ENCODE data around the gene PARP2.
A peak's percentile ranks its signal among the peaks of the same experiment; 100 is the strongest.
"Not testable (repeated sequence)": the region's sequence is repeated elsewhere in the genome, so short reads cannot be mapped to it uniquely, and the experiment has no call there.

The PARP2 gene

GRCh38 chr14:20343092-20343861 lies at the start of gene PARP2:
Gene PARP2, plus strand, starts transcription at chr14:20343635. Its CDS starts 7 bp downstream, at chr14:20343642.
- DNase-seq, result peak; percentile 100

GRCh38 chr14:20294636-20295035 lies 48.8 kb upstream of the PARP2 start:
- DNase-seq, result no peak

- no peak for DNase-seq
Observed at GRCh38 chr14:20295067-20295466, 48.4 kb upstream of the PARP2 start.

GRCh38 chr14:20302042-20302755 lies 41.2 kb upstream of the PARP2 start:
- no peak for DNase-seq

- DNase-seq, result peak; percentile 54 to 78
Observed at GRCh38 chr14:20305265-20306078, 38.0 kb upstream of the PARP2 start, which contains the start of gene TTC5. Gene TTC5, minus strand, starts transcription at chr14:20305951. Its CDS starts 14 bp downstream, at chr14:20305937.

GRCh38 chr14:20306079-20306423 lies 37.4 kb upstream of the PARP2 start:
- no peak for DNase-seq

GRCh38 chr14:20314026-20314425 lies 29.4 kb upstream of the PARP2 start:
- no peak for DNase-seq

- no peak for DNase-seq
Observed at GRCh38 chr14:20317720-20318119, 25.7 kb upstream of the PARP2 start.

GRCh38 chr14:20327005-20327869 lies 16.2 kb upstream of the PARP2 start:
- peak in 1 of 2 experiments; percentile 55 for DNase-seq

- no peak for DNase-seq
Observed at GRCh38 chr14:20328705-20329104, 14.7 kb upstream of the PARP2 start.

GRCh38 chr14:20329355-20329754 lies 14.1 kb upstream of the PARP2 start:
- DNase-seq, result no peak

GRCh38 chr14:20331053-20331613 lies 12.3 kb upstream of the PARP2 start:
- no peak for DNase-seq

- DNase-seq, result no peak
Observed at GRCh38 chr14:20332431-20332787, 11.0 kb upstream of the PARP2 start.

- DNase-seq, result peak; percentile 71 to 73
Observed at GRCh38 chr14:20332788-20333493, 10.5 kb upstream of the PARP2 start, which contains the start of gene CCNB1IP1. Gene CCNB1IP1, minus strand, starts transcription at chr14:20333279. Its CDS starts 16,756 bp downstream, at chr14:20316523.

GRCh38 chr14:20333494-20333841 lies 10.0 kb upstream of the PARP2 start:
- DNase-seq, result no peak

- no peak for DNase-seq
Observed at GRCh38 chr14:20334017-20334416, 9.4 kb upstream of the PARP2 start.

GRCh38 chr14:20341032-20341431 lies 2.4 kb upstream of the PARP2 start:
- not testable (repeated sequence) for DNase-seq

- DNase-seq, result no peak
Observed at GRCh38 chr14:20341646-20342045, 1.8 kb upstream of the PARP2 start.

GRCh38 chr14:20343862-20344220 lies 406 bp downstream of the PARP2 start:
- peak in 1 of 2 experiments; percentile 21 for DNase-seq

GRCh38 chr14:20345366-20345765 lies 1.9 kb downstream of the PARP2 start:
- no peak for DNase-seq

GRCh38 chr14:20346713-20347112 lies 3.3 kb downstream of the PARP2 start:
- DNase-seq, result no peak

Measured in NCI-H1930 (cell line).